Adrenal gland (tissue), 12 donors: ENCODE results near the gene CXXC4. TPM values are rescaled to one million over a fixed set of nuclear protein-coding genes. Genes with fewer than 3 reads are reported as not detected.

Source experiments
- DNase-seq, 7 donors: peaks; one replicate each; pipeline ENCODE4 v3.0.0-alpha.2; 2019 to 2020
- H3K27ac ChIP-seq, 5 donors: fragments of 200-600 bp; sonication (generic) in 4 of 5; 1 replicate in 3 of 5; 2 replicates in 2 of 5; pipeline versions ENCODE4 v1.5.1 to v1.8.0; 2016 to 2020; ENCODE audit warnings: mild to moderate bottlenecking in 1 of 5
- H3K27me3 ChIP-seq: fragments of 200-600 bp; 2 replicates; pipeline ENCODE4 v1.8.0; 2021
- H3K36me3 ChIP-seq, 2 donors: fragments of 200-600 bp; replicated peaks in 1 of 2; 1 replicate in 1 of 2; 2 replicates in 1 of 2; pipeline versions ENCODE4 v1.5.1 to v1.8.0; 2018 to 2022
- H3K4me1 ChIP-seq, 2 donors: fragments of 200-600 bp; replicated peaks in 1 of 2; 1 replicate in 1 of 2; 2 replicates in 1 of 2; pipeline versions ENCODE4 v1.5.1 to v1.8.0; 2018 to 2021
- H3K4me3 ChIP-seq, 4 donors: fragments of 200-600 bp; sonication (generic) in 3 of 4; one replicate each; pipeline ENCODE4 v1.5.1; 2016 to 2018
- H3K9me3 ChIP-seq, 3 donors: fragments of 200-600 bp; sonication (generic) in 1 of 3; replicated peaks in 1 of 3; 1 replicate in 2 of 3; 2 replicates in 1 of 3; pipeline versions ENCODE4 v1.5.1 to v1.8.0; 2016 to 2021
- POLR2A ChIP-seq, 2 donors: fragments of 450-650 bp; IDR thresholded peaks; one replicate each; pipeline ENCODE4 v1.6.1; 2017; ENCODE audit warnings: antibody characterized with exemption in 2 of 2, mild to moderate bottlenecking in 2 of 2, moderate library complexity in 1 of 2
- WGBS, 4 donors: extraction: QIAGEN DNeasy Blood & Tissue Kit in 2 of 4; methylation state at CpG; one replicate each; pipeline versions ENCODE4 v1.1.5 to v1.1.7; 2013 to 2017; 5-methylcytosine and 5-hydroxymethylcytosine counted together
- intact Hi-C, 2 donors: fragments of 100-400 bp; cut with DNase I; formaldehyde crosslinking; loops; one replicate each; pipeline versions ENCODE4 v1.14.1 to v1.15.0; 2022 to 2023
- polyA plus RNA-seq, 3 donors: library from polyadenylated mRNA; stranded (reverse); fragments of 200-250 nt in 2 of 3; fragments of 350-450 nt in 1 of 3; fragmentation: Illumina TruSeq in 1 of 3; extraction: RNeasy Lipid Tissue Mini Kit (QIAGEN cat#74804) in 1 of 3; gene quantifications; one replicate each; pipeline ENCODE4 v1.2.3, GENCODE V29; 2013 to 2014
- total RNA-seq, 9 donors: library from RNA; depleted of rRNA in 4 of 9; stranded (reverse); fragments of >200 nt in 4 of 9; fragments of 120-200 nt in 1 of 9; fragmentation: NEBNext Ultra II Directional in 1 of 9; extraction: Animal tissue kit (Norgen Biotek cat#: 25700) in 1 of 9; gene quantifications; one replicate each; pipeline versions ENCODE4 v1.1.0 to v1.2.4, GENCODE V29; 2013 to 2023
- TF ChIP-seq, protein P1 (sequence below), 6 experiments: fragments of 450-650 bp in 4 of 6; fragments of 200-600 bp in 2 of 6; sonication (generic) in 1 of 6; IDR thresholded peaks; 1 replicate in 5 of 6; 2 replicates in 1 of 6; pipeline versions ENCODE4 v1.5.1 to v1.8.0; 2016 to 2021; ENCODE audit warnings: antibody characterized with exemption in 6 of 6, mild to moderate bottlenecking in 2 of 6, moderate library complexity in 1 of 6
- donor health status: healthy with polysubstance abuse.
- donor health status: Bipolar disorder and iron deficiency.
- donor health status: DM: yes; HTN: yes; CAD: no.
- donor health status: DM: no; HTN: no; CAD: no.
- donor health status: DM: no; HTN: no; CAD: no.
- donor health status: DM: yes; HTN: yes; CAD: no.

CXXC4 gene
- total and polyA plus RNA-seq, 12 donors: 0.12 to 2.9 (median 0.86) TPM

GRCh38 chr4:104516884-104517283 is 22.2 kb upstream of the CXXC4 start:
- no peak for DNase-seq
- no peaks in the 10 kb centered on the region for H3K9me3 ChIP-seq

DNA sequence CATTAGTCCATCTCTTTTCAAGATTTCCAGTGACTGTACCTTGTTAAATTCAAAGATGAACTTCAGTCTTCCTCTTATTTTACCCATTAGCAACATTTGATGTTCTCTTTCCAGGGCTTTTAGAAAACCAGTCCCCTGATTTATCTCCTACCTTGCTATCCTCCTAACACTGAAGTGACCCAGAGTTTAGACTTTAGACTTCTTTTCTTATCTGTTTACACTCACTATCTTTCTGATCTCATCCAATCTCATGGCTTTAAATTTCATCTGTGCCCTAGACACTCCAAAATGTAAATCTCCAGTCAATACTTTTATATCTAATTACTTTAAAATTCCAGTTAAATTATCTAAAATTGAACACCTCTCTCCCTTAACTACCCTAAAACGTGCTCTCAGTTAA is 13.5 kb upstream of the CXXC4 start:
- Histone ChIP-seq H3K27me3 (no peaks in the 10 kb centered on the region), H3K9me3 (no peaks in the 10 kb centered on the region), H3K27ac (no peak overlapping the region), H3K36me3 (no peaks in the 10 kb centered on the region), H3K4me3 (no peak overlapping the region), H3K4me1 (no peaks in the 10 kb centered on the region)
- TF ChIP-seq POLR2A (IDR thresholded peaks at IDR 0.05): no peak
- TF ChIP-seq, protein P1, sequence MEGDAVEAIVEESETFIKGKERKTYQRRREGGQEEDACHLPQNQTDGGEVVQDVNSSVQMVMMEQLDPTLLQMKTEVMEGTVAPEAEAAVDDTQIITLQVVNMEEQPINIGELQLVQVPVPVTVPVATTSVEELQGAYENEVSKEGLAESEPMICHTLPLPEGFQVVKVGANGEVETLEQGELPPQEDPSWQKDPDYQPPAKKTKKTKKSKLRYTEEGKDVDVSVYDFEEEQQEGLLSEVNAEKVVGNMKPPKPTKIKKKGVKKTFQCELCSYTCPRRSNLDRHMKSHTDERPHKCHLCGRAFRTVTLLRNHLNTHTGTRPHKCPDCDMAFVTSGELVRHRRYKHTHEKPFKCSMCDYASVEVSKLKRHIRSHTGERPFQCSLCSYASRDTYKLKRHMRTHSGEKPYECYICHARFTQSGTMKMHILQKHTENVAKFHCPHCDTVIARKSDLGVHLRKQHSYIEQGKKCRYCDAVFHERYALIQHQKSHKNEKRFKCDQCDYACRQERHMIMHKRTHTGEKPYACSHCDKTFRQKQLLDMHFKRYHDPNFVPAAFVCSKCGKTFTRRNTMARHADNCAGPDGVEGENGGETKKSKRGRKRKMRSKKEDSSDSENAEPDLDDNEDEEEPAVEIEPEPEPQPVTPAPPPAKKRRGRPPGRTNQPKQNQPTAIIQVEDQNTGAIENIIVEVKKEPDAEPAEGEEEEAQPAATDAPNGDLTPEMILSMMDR (IDR thresholded peaks at IDR 0.05): no peak
- DNase-seq: no peak
- intact Hi-C loops: no loop called here
- WGBS, 4 donors: 45 to 58% (median 51%) methylated on average over 1 of the region's 1 CpG

More at GRCh38 chr4:104516884-104517283, 22.2 kb upstream of the CXXC4 start:
- intact Hi-C loops: no loop called here
- Histone ChIP-seq H3K27me3 (no peaks in the 10 kb centered on the region), H3K36me3 (no peaks in the 10 kb centered on the region), H3K4me1 (no peaks in the 10 kb centered on the region), H3K4me3 (no peak overlapping the region), H3K27ac (no peak overlapping the region)
- TF ChIP-seq, protein P1 (IDR thresholded peaks at IDR 0.05): no peak
- no peak for TF ChIP-seq POLR2A (IDR thresholded peaks at IDR 0.05)

DNA sequence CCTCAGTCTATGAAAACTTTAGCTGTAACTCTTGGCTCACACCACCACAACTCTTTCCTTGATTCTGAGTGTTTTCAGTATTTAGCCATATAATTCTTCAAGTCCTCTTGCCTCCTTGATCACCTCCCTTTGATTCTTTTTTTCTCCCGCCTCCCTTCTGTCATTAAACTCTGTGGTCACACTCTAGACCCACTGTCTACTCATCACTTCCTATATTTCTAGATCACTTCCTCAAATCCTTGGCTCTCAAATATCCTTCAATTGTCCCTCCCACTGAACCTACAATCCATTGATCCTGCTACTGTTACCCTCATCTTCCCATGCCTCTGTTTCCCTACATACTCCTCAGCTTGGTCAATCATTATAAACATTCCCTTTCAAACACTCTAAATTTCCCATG is 12.4 kb upstream of the CXXC4 start:
- Histone ChIP-seq H3K27me3 (peaks cover 7% of the 10 kb centered on the region), H3K36me3 (no peaks in the 10 kb centered on the region), H3K4me3 (no peak overlapping the region), H3K27ac (no peak overlapping the region), H3K4me1 (no peaks in the 10 kb centered on the region), H3K9me3 (no peaks in the 10 kb centered on the region)
- intact Hi-C loops: no loop called here
- TF ChIP-seq, protein P1 (IDR thresholded peaks at IDR 0.05): no peak
- no peak for TF ChIP-seq POLR2A (IDR thresholded peaks at IDR 0.05)
- 47 to 91% (median 67%) methylated on average over 1 of the region's 1 CpG for WGBS, 4 donors
- no peak for DNase-seq

DNA sequence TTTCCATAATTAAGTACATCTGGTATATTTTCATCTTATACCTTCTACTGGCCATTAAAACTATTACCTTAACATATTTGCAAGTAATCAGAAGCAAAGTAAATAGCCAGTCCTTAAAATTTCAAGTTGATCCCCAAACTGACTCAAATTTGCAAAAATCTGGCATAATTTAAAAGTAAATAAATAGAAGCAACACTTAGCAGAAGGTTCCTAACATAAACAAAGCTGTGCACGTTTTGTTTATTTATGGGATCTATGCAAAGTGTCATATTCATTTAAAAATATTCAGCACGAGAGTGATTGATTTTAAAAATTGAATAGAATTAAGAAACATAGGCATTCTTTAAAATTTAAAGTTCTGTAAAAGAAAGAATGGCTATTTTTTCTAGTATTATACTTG is 9.8 kb upstream of the CXXC4 start:
- intact Hi-C loops: no loop called here
- 51 to 59% (median 54%) methylated on average over 2 of the region's 2 CpGs for WGBS, 4 donors
- Histone ChIP-seq H3K36me3 (no peaks in the 10 kb centered on the region), H3K27ac (no peak overlapping the region), H3K4me3 (no peak overlapping the region), H3K9me3 (no peaks in the 10 kb centered on the region), H3K4me1 (no peaks in the 10 kb centered on the region), H3K27me3 (peaks cover 12% of the 10 kb centered on the region)
- TF ChIP-seq, protein P1 (IDR thresholded peaks at IDR 0.05): no peak
- TF ChIP-seq POLR2A (IDR thresholded peaks at IDR 0.05): no peak
- no peak for DNase-seq
